ENCODE data around the gene C10orf67. TPM values are rescaled to one million over a fixed set of nuclear protein-coding genes. Genes with fewer than 3 reads are reported as not detected.

The C10orf67 gene
- total RNA-seq, 1 donor from 2014 or later = not detected

DNA sequence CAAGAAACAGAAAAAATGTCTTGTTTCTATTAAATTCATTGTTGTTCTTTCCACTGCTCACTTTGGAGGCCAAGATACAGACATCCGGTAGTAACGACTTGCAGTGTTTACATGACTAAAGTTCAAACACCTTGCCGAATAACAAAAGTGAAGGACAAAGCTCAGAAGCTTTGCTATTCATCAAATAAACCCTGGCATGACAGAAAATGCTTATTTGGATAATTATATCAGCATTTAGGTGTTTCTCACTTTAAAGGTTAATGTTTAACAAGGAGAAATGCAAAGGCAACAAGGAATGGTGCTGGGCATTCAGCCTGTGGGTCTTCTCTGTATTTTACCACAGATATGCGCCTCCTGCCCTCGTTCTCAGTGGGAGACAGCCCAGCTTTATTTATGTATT, 157.9 kb downstream of the C10orf67 start:
- Mint-ChIP-seq H3K27ac (ENCODE audit: unreplicated experiment) (no peak overlapping the region), H3K4me1 (ENCODE audit: unreplicated experiment) (peaks cover 5% of the 10 kb centered on the region), H3K27me3 (ENCODE audit: unreplicated experiment) (peaks cover 48% of the 10 kb centered on the region), H3K9me3 (ENCODE audit: unreplicated experiment) (no peaks in the 10 kb centered on the region), H3K36me3 (ENCODE audit: unreplicated experiment) (no peaks in the 10 kb centered on the region), H3K4me3 (ENCODE audit: unreplicated experiment) (no peak overlapping the region)
- DNase-seq (ENCODE audit: extremely low spot score, unreplicated experiment) = no peak
- TF ChIP-seq, protein P1, sequence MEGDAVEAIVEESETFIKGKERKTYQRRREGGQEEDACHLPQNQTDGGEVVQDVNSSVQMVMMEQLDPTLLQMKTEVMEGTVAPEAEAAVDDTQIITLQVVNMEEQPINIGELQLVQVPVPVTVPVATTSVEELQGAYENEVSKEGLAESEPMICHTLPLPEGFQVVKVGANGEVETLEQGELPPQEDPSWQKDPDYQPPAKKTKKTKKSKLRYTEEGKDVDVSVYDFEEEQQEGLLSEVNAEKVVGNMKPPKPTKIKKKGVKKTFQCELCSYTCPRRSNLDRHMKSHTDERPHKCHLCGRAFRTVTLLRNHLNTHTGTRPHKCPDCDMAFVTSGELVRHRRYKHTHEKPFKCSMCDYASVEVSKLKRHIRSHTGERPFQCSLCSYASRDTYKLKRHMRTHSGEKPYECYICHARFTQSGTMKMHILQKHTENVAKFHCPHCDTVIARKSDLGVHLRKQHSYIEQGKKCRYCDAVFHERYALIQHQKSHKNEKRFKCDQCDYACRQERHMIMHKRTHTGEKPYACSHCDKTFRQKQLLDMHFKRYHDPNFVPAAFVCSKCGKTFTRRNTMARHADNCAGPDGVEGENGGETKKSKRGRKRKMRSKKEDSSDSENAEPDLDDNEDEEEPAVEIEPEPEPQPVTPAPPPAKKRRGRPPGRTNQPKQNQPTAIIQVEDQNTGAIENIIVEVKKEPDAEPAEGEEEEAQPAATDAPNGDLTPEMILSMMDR (IDR thresholded peaks at IDR 0.05) = no peak

DNA sequence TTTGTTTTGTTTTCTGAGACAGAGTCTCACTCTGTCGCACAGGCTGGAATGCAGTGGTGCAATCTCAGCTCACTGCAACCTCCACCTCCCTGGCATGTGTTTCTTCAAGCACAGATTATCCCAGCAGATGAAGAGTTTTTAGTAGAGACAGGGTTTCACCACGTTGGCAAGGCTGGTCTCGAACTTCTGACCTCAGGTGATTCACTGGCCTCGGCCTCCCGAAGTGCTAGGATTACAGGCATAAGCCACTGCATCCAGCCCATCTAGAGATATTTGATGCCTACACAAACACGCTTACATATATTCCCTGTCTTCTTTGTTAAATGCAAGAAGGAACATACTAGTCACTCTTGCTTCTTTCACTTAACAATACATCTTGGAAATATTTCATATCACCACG, 158.4 kb downstream of the C10orf67 start:
- H3K27ac Mint-ChIP-seq (ENCODE audit: unreplicated experiment) = no peak overlapping the region
- no peak overlapping the region for H3K4me3 Mint-ChIP-seq (ENCODE audit: unreplicated experiment)
- H3K36me3 Mint-ChIP-seq (ENCODE audit: unreplicated experiment) = no peaks in the 10 kb centered on the region
- TF ChIP-seq, protein P1 (IDR thresholded peaks at IDR 0.05) = no peak
- H3K9me3 Mint-ChIP-seq (ENCODE audit: unreplicated experiment) = no peaks in the 10 kb centered on the region
- peaks cover 50% of the 10 kb centered on the region for H3K27me3 Mint-ChIP-seq (ENCODE audit: unreplicated experiment)
- H3K4me1 Mint-ChIP-seq (ENCODE audit: unreplicated experiment) = peaks cover 4% of the 10 kb centered on the region
- no peak for DNase-seq (ENCODE audit: extremely low spot score, unreplicated experiment)

DNA sequence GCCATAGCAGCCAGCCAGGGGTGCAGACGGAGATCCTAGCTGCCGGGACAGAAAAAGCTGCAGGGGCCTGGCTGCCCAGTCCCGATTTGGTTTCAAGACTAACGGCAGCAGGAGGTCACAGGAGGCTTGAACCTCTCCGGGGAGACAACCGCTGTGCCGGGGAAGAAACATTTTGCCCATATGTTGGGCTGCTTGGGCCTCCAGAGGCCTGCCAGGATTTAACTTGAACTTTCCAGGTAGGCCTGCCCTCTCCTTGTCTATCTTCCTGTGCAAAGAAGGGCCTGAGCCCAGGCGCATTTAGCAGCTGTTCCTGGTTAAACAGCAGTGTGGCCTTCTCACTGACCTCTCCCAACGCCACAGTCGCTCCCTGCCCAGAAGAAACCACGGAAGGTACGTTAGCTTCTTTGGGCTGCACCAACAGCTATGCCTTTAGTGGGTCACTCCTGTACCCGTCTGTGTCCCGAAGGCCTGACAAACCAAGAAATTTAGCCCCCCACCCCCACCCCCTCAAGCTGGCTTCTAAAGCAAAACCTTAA, 169.6 kb downstream of the C10orf67 start:
- peaks cover 63% of the 10 kb centered on the region for H3K27me3 Mint-ChIP-seq (ENCODE audit: unreplicated experiment)
- H3K4me3 Mint-ChIP-seq (ENCODE audit: unreplicated experiment) = no peak overlapping the region

DNA sequence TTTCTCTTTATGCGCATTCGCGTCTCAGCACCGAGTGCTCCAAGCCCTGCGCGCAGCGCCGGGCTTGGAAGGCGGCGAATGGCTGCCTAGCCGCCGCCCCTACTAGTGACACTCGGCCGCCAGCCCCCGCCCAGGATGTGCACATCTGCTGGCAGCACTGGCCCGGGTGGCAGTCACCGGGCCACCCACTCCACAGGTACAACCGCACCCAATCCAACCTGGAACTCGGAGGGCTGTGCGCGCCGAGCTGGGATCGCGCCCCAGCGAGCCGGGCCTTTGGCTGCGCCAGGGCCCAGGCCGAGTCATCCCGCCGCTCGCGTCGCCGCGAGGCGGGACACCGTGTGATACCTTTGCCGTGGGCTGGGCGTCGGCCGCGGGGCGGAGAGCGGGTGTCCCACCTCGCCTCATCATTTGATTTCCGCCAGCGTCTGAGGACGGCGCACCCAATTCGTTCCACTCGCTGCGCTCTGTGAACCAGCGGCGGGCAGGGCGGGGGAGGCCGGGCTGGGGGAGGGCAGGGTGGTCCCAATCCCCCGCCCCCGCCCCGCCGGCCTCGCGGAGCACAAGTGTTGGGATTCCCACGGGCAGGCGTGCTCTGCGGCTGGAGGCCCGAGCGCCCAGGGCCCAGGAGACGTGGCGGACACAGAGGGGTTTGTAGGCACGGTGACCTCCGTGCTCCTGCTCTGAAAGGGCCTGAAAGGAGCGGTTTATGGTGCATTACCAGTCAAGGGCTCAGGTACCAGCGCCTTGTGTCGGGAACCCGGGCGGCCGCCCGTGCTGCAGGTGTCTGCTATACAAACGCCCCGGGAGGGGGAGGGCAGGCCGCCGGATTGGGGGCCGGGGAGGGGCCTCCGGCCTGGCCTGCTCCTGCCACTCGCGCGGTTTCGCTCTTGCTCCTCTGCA, 170.3 kb downstream of the C10orf67 start:
- Mint-ChIP-seq H3K27me3 (ENCODE audit: unreplicated experiment) (peaks cover 68% of the 10 kb centered on the region), H3K4me1 (ENCODE audit: unreplicated experiment) (no peaks in the 10 kb centered on the region), H3K9me3 (ENCODE audit: unreplicated experiment) (no peaks in the 10 kb centered on the region), H3K27ac (ENCODE audit: unreplicated experiment) (no peak overlapping the region), H3K36me3 (ENCODE audit: unreplicated experiment) (no peaks in the 10 kb centered on the region), H3K4me3 (ENCODE audit: unreplicated experiment) (no peak overlapping the region)
- TF ChIP-seq, protein P1 (IDR thresholded peaks at IDR 0.05) = no peak
- DNase-seq (ENCODE audit: extremely low spot score, unreplicated experiment) = no peak

More for the DNA sequence above, 169.6 kb downstream of the C10orf67 start:
- H3K9me3 Mint-ChIP-seq (ENCODE audit: unreplicated experiment) = no peaks in the 10 kb centered on the region
- H3K36me3 Mint-ChIP-seq (ENCODE audit: unreplicated experiment) = no peaks in the 10 kb centered on the region
- H3K4me1 Mint-ChIP-seq (ENCODE audit: unreplicated experiment) = no peaks in the 10 kb centered on the region
- no peak for DNase-seq (ENCODE audit: extremely low spot score, unreplicated experiment)
- TF ChIP-seq, protein P1 (IDR thresholded peaks at IDR 0.05) = no peak
- H3K27ac Mint-ChIP-seq (ENCODE audit: unreplicated experiment) = no peak overlapping the region
